Neuronal stem cell (in vitro differentiated cells): ENCODE results near the gene MYL5.
"Not testable (repeated sequence)": the region's sequence is repeated elsewhere in the genome, so short reads cannot be mapped to it uniquely, and the experiment has no call there.

Source experiments
- DNase-seq: peaks from one replicate; pipeline ENCODE4 v3.0.0-alpha.2; 2013; ENCODE audit warnings: low spot score
- H2AFZ ChIP-seq: one replicate; pipeline ENCODE4 v1.6.1; 2013; ENCODE audit warnings: mild to moderate bottlenecking, low read length, inconsistent platforms
- H2AK5ac ChIP-seq: 2 replicates; pipeline ENCODE4 v1.6.1; 2013; ENCODE audit warnings: low read depth, mild to moderate bottlenecking, inconsistent platforms, low read length, moderate library complexity, mixed read lengths
- H2BK120ac ChIP-seq: 2 replicates; pipeline ENCODE4 v1.6.1; 2013; ENCODE audit warnings: low read depth, mild to moderate bottlenecking, inconsistent platforms, low read length, moderate library complexity, mixed read lengths
- H2BK12ac ChIP-seq: one replicate; pipeline ENCODE4 v1.6.1; 2013; ENCODE audit warnings: low read length, inconsistent platforms
- H2BK15ac ChIP-seq: 2 replicates; pipeline ENCODE4 v1.6.1; 2013; ENCODE audit warnings: mild to moderate bottlenecking, low read length, inconsistent platforms, mixed read lengths
- H2BK5ac ChIP-seq: one replicate; pipeline ENCODE4 v1.6.1; 2013; ENCODE audit warnings: inconsistent platforms, mild to moderate bottlenecking, low read length, moderate library complexity
- H3K14ac ChIP-seq: one replicate; pipeline ENCODE4 v1.6.1; 2013; ENCODE audit warnings: low read length, inconsistent platforms
- H3K18ac ChIP-seq: 2 replicates; pipeline ENCODE4 v1.6.1; 2013; ENCODE audit warnings: low read length, inconsistent platforms
- H3K23ac ChIP-seq: 2 replicates; pipeline ENCODE4 v1.6.1; 2013; ENCODE audit warnings: low read depth, mild to moderate bottlenecking, mixed read lengths, low read length, inconsistent platforms; ENCODE audit not compliant: poor library complexity
- H3K27ac ChIP-seq: replicated peaks from 3 replicates; pipeline ENCODE4 v1.5.1; 2013; ENCODE audit warnings: low read length, inconsistent platforms
- H3K27me3 ChIP-seq, 3 experiments: 2 replicates each; pipeline ENCODE4 v1.6.1; 2013; ENCODE audit warnings: low read length in 3 of 3, mild to moderate bottlenecking in 2 of 3, inconsistent platforms in 1 of 3, low read depth in 1 of 3, mixed read lengths in 1 of 3, moderate library complexity in 1 of 3; ENCODE audit not compliant: control insufficient read depth in 3 of 3, insufficient read depth in 3 of 3
- H3K36me3 ChIP-seq, 2 donors: replicated peaks in 1 of 2; 2 replicates each; pipeline ENCODE4 v1.6.1; 2013; ENCODE audit warnings: low read length in 2 of 2; ENCODE audit not compliant: control insufficient read depth in 2 of 2, insufficient read depth in 2 of 2
- H3K4ac ChIP-seq: 2 replicates; pipeline ENCODE4 v1.6.1; 2013; ENCODE audit warnings: inconsistent platforms, mild to moderate bottlenecking, low read length, moderate library complexity
- H3K4me1 ChIP-seq, 2 donors: 1 replicate in 1 of 2; 2 replicates in 1 of 2; pipeline ENCODE4 v1.6.1; 2013; ENCODE audit warnings: low read length in 2 of 2, low read depth in 1 of 2; ENCODE audit not compliant: control insufficient read depth in 2 of 2, insufficient read depth in 1 of 2
- H3K4me2 ChIP-seq: one replicate; pipeline ENCODE4 v1.6.1; 2013; ENCODE audit warnings: mild to moderate bottlenecking, low read length, inconsistent platforms; ENCODE audit not compliant: insufficient read depth, poor library complexity, severe bottlenecking
- H3K4me3 ChIP-seq, 2 donors: 2 replicates each; pipeline ENCODE4 v1.5.1; 2013; ENCODE audit warnings: low read length in 2 of 2, mild to moderate bottlenecking in 2 of 2, inconsistent platforms in 1 of 2, moderate library complexity in 1 of 2
- H3K79me1 ChIP-seq: one replicate; pipeline ENCODE4 v1.6.1; 2013; ENCODE audit warnings: low read depth, mild to moderate bottlenecking, inconsistent platforms, low read length, moderate library complexity
- H3K9ac ChIP-seq: one replicate; pipeline ENCODE4 v1.6.1; 2013; ENCODE audit warnings: mild to moderate bottlenecking, low read depth, low read length, inconsistent platforms; ENCODE audit not compliant: poor library complexity
- H3K9me3 ChIP-seq, 2 donors: replicated peaks in 1 of 2; 2 replicates each; pipeline versions ENCODE3 to v1.6.1; 2013; ENCODE audit warnings: low read length in 2 of 2, mild to moderate bottlenecking in 2 of 2, inconsistent platforms in 1 of 2, low read depth in 1 of 2, mixed read lengths in 1 of 2, moderate library complexity in 1 of 2; ENCODE audit not compliant: control insufficient read depth in 2 of 2, insufficient read depth in 1 of 2
- H4K8ac ChIP-seq: one replicate; pipeline ENCODE4 v1.6.1; 2013; ENCODE audit warnings: low read depth, mild to moderate bottlenecking, inconsistent platforms, low read length, moderate library complexity
- H4K91ac ChIP-seq: one replicate; pipeline ENCODE4 v1.6.1; 2013; ENCODE audit warnings: low read length, low read depth, mild to moderate bottlenecking, inconsistent platforms; ENCODE audit not compliant: poor library complexity
- WGBS, 2 donors: extraction: QIAGEN DNeasy Blood & Tissue Kit; methylation state at CpG; one replicate each; pipeline ENCODE4 v1.1.7; 2013; ENCODE audit warnings: missing lambda C conversion rate in 2 of 2, mixed read lengths in 1 of 2; ENCODE audit not compliant: insufficient read length in 2 of 2, insufficient replicate concordance in 1 of 2; ENCODE audit errors: extremely low coverage in 2 of 2; 5-methylcytosine and 5-hydroxymethylcytosine counted together

Gene MYL5

DNA sequence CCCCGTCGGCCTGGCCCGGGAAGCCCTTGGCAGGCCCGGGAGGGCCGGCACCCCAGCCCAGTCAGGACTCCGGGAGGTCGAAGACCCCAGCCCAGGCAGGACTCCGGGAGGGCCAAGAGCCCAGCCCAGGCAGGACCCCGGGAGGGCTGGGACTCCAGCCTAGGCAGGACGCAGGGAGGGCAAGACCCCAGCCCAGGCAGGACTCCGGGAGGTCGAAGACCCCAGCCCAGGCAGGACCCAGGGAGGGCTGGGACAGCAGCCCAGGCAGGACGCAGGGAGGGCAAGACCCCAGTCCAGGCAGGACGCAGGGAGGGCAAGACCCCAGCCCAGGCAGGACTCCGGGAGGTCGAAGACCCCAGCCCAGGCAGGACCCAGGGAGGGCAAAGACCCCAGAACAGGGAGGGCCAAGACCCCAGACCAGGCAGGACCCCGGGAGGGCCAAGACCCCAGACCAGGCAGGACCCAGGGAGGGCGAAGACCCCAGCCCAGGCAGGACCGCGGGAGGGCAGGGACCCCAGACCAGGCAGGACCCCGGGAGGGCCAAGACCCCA, 31.8 kb downstream of the MYL5 start:
- WGBS, 2 donors, result no CpG with 5 or more reads among the region's 21 CpGs
- not testable (repeated sequence) for H2BK12ac ChIP-seq, H3K27me3 ChIP-seq, H3K4me1 ChIP-seq, DNase-seq, H4K91ac ChIP-seq, H3K27ac ChIP-seq, H4K8ac ChIP-seq
- H2BK15ac ChIP-seq, result peak overlapping the region; percentile 44
- peaks cover 6 to 31% of the 10 kb centered on the region in 2 donors for H3K9me3 ChIP-seq
- peak overlapping the region; percentile 98 for H3K18ac ChIP-seq
- H2BK120ac ChIP-seq, result peak overlapping the region; percentile 83
- peak overlapping the region; percentile 82 for H2AK5ac ChIP-seq
- H2AFZ ChIP-seq, result peak overlapping the region; percentile 95
- H3K79me1 ChIP-seq, result peaks cover 16% of the 10 kb centered on the region
- H3K9ac ChIP-seq, result peak overlapping the region; percentile 98
- H3K36me3 ChIP-seq, result peaks cover 6 to 32% of the 10 kb centered on the region in 2 donors
- H3K4me2 ChIP-seq, result peak overlapping the region; percentile 53
- H3K4me3 ChIP-seq, result peak overlapping the region; percentile 94 to 98
- peak overlapping the region; percentile 83 for H3K14ac ChIP-seq
- H3K23ac ChIP-seq, result peak overlapping the region; percentile 8
- peak overlapping the region; percentile 12 for H3K4ac ChIP-seq
- peak overlapping the region; percentile 97 for H2BK5ac ChIP-seq

DNA sequence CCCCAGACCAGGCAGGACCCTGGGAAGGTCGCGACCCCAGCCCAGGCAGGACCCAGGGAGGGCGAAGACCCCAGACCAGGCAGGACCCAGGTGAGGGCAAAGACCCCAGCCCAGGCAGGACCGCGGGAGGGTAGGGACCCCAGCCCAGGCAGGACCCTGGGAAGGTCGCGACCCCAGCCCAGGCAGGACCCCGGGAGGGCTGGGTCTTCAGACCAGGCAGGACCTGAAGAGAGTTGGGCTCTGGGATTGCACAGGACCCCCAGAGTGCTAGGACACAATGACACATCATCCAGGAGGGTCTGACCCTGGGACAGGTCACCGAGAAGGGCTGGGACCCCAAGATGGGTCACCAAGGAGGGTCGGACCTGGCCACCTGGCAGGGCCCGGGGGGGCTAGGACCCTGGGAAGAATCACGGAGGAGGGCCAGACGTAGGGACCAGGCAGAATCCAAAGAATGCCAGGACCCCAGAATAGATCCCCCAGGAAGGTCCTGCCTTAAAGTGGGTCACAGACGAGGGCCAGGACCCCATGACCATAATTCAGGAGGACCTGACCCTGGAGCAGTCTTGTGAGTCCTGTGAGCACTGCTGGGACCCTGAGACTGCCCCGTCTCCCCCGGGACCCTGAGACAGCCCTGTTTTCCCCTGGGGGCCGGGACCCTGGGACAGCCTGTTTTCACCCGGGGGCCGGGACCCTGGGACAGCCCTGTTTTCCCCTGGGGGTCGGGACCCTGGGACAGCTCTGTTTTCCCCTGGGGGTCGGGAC, 32.7 kb downstream of the MYL5 start:
- Histone ChIP-seq H3K18ac (peak overlapping the region; percentile 46), H3K4me3 (peak overlapping the region; percentile 73 to 94)
- no CpG with 5 or more reads among the region's 21 CpGs for WGBS, 2 donors

DNA sequence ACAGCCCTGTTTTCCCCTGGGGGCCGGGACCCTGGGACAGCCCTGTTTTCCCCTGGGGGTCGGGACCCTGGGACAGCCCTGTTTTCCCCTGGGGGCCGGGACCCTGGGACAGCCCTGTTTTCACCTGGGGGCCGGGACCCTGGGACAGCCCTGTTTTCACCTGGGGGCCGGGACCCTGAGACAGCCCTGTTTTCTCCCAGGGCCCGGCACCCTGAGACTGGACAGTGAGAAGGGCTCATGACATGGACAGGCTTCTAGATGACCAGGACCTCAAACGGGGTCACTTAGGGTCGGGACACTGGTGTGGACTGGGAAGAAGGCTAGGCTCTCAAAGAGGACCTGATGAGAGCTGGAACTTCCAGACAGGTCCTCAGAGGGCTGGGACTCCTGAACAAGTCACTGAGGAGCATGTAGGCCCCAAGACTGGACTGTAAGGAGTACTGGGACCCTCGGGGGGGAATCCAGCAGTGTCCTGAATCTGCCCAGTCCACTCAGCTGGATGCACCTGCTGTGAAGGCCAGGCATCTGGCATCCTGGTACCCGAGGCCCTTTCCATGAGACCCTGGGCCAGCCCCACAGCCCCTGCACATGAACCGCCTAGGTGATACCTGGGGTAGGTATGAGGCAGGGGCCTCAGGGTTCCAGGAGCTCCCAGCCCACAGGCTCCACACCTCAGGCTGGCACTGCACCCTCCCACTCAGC, 33.7 kb downstream of the MYL5 start:
- Histone ChIP-seq H3K27me3 (peaks cover 0 to 2% (median 0%) of the 10 kb centered on the region in 3 experiments), H3K14ac (no peak overlapping the region), H3K36me3 (peaks cover 6 to 37% of the 10 kb centered on the region in 2 donors), H3K9ac (no peak overlapping the region), H3K27ac (no peak overlapping the region), H4K8ac (no peak overlapping the region), H3K4ac (no peak overlapping the region), H2BK5ac (no peak overlapping the region), H3K79me1 (peaks cover 18% of the 10 kb centered on the region), H3K4me3 (no peak overlapping the region), H3K23ac (no peak overlapping the region), H2BK120ac (no peak overlapping the region), H2BK12ac (no peak overlapping the region), H2AFZ (no peak overlapping the region), H3K18ac (no peak overlapping the region), H3K4me1 (peaks cover 6 to 9% of the 10 kb centered on the region in 2 donors), H3K9me3 (peaks cover 6 to 31% of the 10 kb centered on the region in 2 donors), H3K4me2 (peak overlapping the region; percentile 14), H4K91ac (no peak overlapping the region), H2BK15ac (no peak overlapping the region), H2AK5ac (no peak overlapping the region)
- DNase-seq, result no peak
- no CpG with 5 or more reads among the region's 11 CpGs for WGBS, 2 donors

More for the DNA sequence above, 32.7 kb downstream of the MYL5 start:
- Histone ChIP-seq H2AFZ (no peak overlapping the region), H3K27me3 (peaks cover 0 to 2% (median 0%) of the 10 kb centered on the region in 3 experiments), H3K23ac (no peak overlapping the region), H3K4ac (no peak overlapping the region), H2BK15ac (no peak overlapping the region), H3K4me1 (peaks cover 6 to 9% of the 10 kb centered on the region in 2 donors), H2BK12ac (peak overlapping the region; percentile 70), H3K36me3 (peaks cover 6 to 32% of the 10 kb centered on the region in 2 donors), H2BK5ac (peak overlapping the region; percentile 91), H3K79me1 (peaks cover 16% of the 10 kb centered on the region), H2AK5ac (no peak overlapping the region), H2BK120ac (no peak overlapping the region), H3K9ac (peak overlapping the region; percentile 64), H3K9me3 (peaks cover 6 to 31% of the 10 kb centered on the region in 2 donors), H4K8ac (no peak overlapping the region), H4K91ac (no peak overlapping the region), H3K27ac (no peak overlapping the region), H3K14ac (no peak overlapping the region), H3K4me2 (peak overlapping the region; percentile 56)
- DNase-seq, result no peak

GRCh38 chr4:708631-708933, 34.2 kb downstream of the MYL5 start:
- H3K4me3 ChIP-seq, result no peak overlapping the region
- DNase-seq, result no peak
- no peak overlapping the region for H3K4me2 ChIP-seq
- no CpG with 5 or more reads among the region's 6 CpGs for WGBS, 2 donors
- peaks cover 6 to 31% of the 10 kb centered on the region in 2 donors for H3K9me3 ChIP-seq
- no peak overlapping the region for H2BK120ac ChIP-seq
- no peak overlapping the region for H3K23ac ChIP-seq
- H2AFZ ChIP-seq, result no peak overlapping the region
- H3K79me1 ChIP-seq, result peaks cover 23% of the 10 kb centered on the region
- peaks cover 11 to 42% of the 10 kb centered on the region in 2 donors for H3K36me3 ChIP-seq
- no peak overlapping the region for H3K27ac ChIP-seq
- no peak overlapping the region for H4K8ac ChIP-seq
- H2BK5ac ChIP-seq, result no peak overlapping the region
- no peak overlapping the region for H4K91ac ChIP-seq
- peaks cover 6 to 9% of the 10 kb centered on the region in 2 donors for H3K4me1 ChIP-seq
- no peak overlapping the region for H3K18ac ChIP-seq
- peaks cover 0 to 2% (median 0%) of the 10 kb centered on the region in 3 experiments for H3K27me3 ChIP-seq
- H3K9ac ChIP-seq, result no peak overlapping the region
- H3K4ac ChIP-seq, result no peak overlapping the region
- no peak overlapping the region for H2BK15ac ChIP-seq
- no peak overlapping the region for H3K14ac ChIP-seq
- H2BK12ac ChIP-seq, result no peak overlapping the region
- no peak overlapping the region for H2AK5ac ChIP-seq
